Fibroblast of skin of left biceps (primary cell): ENCODE data around the gene OR4C6.

ENCODE experiments used
- DNase-seq, 2 experiments: peaks; one replicate each; pipeline ENCODE4 v3.0.0-alpha.2; 2013; ENCODE audit warnings: low read depth in 2 of 2

Gene OR4C6

GRCh38 chr11:55661901-55662300, at the start of gene OR4C6:
TSS of gene OR4C6 (plus strand) at chr11:55662201. CDS start at chr11:55665167, 2,966 bp downstream.
- no peak for DNase-seq

- DNase-seq: no peak
Measured at GRCh38 chr11:55624531-55624930, 37.5 kb upstream of the OR4C6 start.

- no peak for DNase-seq
Measured at GRCh38 chr11:55634813-55635212, 27.2 kb upstream of the OR4C6 start, which contains the start of gene OR4P4. TSS of gene OR4P4 (plus strand) at chr11:55635113.

GRCh38 chr11:55648027-55648426, 14.0 kb upstream of the OR4C6 start, which contains the start of gene OR4S2:
TSS of gene OR4S2 (plus strand) at chr11:55648327. CDS start at chr11:55650904, 2,577 bp downstream.
- DNase-seq: no peak

GRCh38 chr11:55652560-55652959, 9.4 kb upstream of the OR4C6 start:
- no peak for DNase-seq

GRCh38 chr11:55655096-55655495, 6.9 kb upstream of the OR4C6 start:
- no peak for DNase-seq

- DNase-seq: no peak
Measured at GRCh38 chr11:55658031-55658573, 3.9 kb upstream of the OR4C6 start.

GRCh38 chr11:55658608-55659007, 3.4 kb upstream of the OR4C6 start:
- DNase-seq: no peak

- no peak for DNase-seq
Measured at GRCh38 chr11:55669376-55669775, 7.4 kb downstream of the OR4C6 start.

GRCh38 chr11:55673860-55674259, 11.9 kb downstream of the OR4C6 start:
- no peak for DNase-seq

- DNase-seq: no peak
Measured at GRCh38 chr11:55697817-55698216, 35.8 kb downstream of the OR4C6 start.

- no peak for DNase-seq
Measured at GRCh38 chr11:55701429-55701828, 39.4 kb downstream of the OR4C6 start.

- DNase-seq: no peak
Measured at GRCh38 chr11:55707029-55707428, 45.0 kb downstream of the OR4C6 start.

- no peak for DNase-seq
Measured at GRCh38 chr11:55714982-55715888, 53.2 kb downstream of the OR4C6 start.
